Measurements from ENCODE around the gene ZNF22. TPM values are rescaled to one million over a fixed set of nuclear protein-coding genes. Genes with fewer than 3 reads are reported as not detected.

Gene ZNF22
- total RNA-seq, 1 donor from 2014 or later = 81.0 TPM

GRCh38 chr10:45015590-45015989 lies 14.9 kb downstream of the ZNF22 start:
- H3K9ac ChIP-seq = no peak overlapping the region
- H3K27me3 ChIP-seq = no peaks in the 10 kb centered on the region
- H3K9me3 ChIP-seq (ENCODE audit: low read depth) = no peaks in the 10 kb centered on the region
- H3K4me2 ChIP-seq = no peak overlapping the region
- Mint-ChIP-seq H3K9me3 (peaks cover 9% of the 10 kb centered on the region), H3K4me1 (no peaks in the 10 kb centered on the region), H3K27ac (no peak overlapping the region), H3K27me3 (ENCODE audit: insufficient read depth, low read depth) (no peaks in the 10 kb centered on the region), H3K36me3 (no peaks in the 10 kb centered on the region), H3K4me3 (no peak overlapping the region)
- H4K20me1 ChIP-seq (ENCODE audit: low read depth) = no peaks in the 10 kb centered on the region
- no peaks in the 10 kb centered on the region for H3F3A ChIP-seq (ENCODE audit: low read depth)
- H3K4me3 ChIP-seq = no peak overlapping the region
- H3K4me1 ChIP-seq = no peaks in the 10 kb centered on the region
- no peak overlapping the region for H3K27ac ChIP-seq
- no peaks in the 10 kb centered on the region for H3K79me2 ChIP-seq (ENCODE audit: low read depth)
- no peak for DNase-seq (ENCODE audit: low spot score)
- no peak overlapping the region for H2AFZ ChIP-seq (replicated peaks)
- H3K36me3 ChIP-seq = no peaks in the 10 kb centered on the region
- TF ChIP-seq EZH2 (IDR thresholded peaks at IDR 0.05) = no peak

- no peak for TF ChIP-seq EZH2phosphoT487 (IDR thresholded peaks at IDR 0.05)
- no peak for TF ChIP-seq CTCF (IDR thresholded peaks at IDR 0.05)
- Histone ChIP-seq H3K27ac (no peak overlapping the region), H3K9me3 (ENCODE audit: low read depth) (no peaks in the 10 kb centered on the region), H2AFZ (replicated peaks) (no peak overlapping the region), H3K79me2 (ENCODE audit: low read depth) (no peaks in the 10 kb centered on the region), H4K20me1 (ENCODE audit: low read depth) (no peaks in the 10 kb centered on the region), H3F3A (ENCODE audit: low read depth) (no peaks in the 10 kb centered on the region), H3K9ac (no peak overlapping the region), H3K4me2 (no peak overlapping the region), H3K4me3 (no peak overlapping the region), H3K36me3 (no peaks in the 10 kb centered on the region), H3K4me1 (peaks cover 3% of the 10 kb centered on the region), H3K27me3 (no peaks in the 10 kb centered on the region)
- H3K27me3 Mint-ChIP-seq (ENCODE audit: insufficient read depth, low read depth) = no peaks in the 10 kb centered on the region
- DNase-seq (ENCODE audit: low spot score) = peak; percentile 4
- H3K4me3 Mint-ChIP-seq = no peak overlapping the region
- peaks cover 2% of the 10 kb centered on the region for H3K9me3 Mint-ChIP-seq
- H3K27ac Mint-ChIP-seq = no peak overlapping the region
- H3K4me1 Mint-ChIP-seq = no peaks in the 10 kb centered on the region
- H3K36me3 Mint-ChIP-seq = no peaks in the 10 kb centered on the region
Measured at GRCh38 chr10:45023426-45023825, 22.7 kb downstream of the ZNF22 start.

GRCh38 chr10:45034301-45034700 lies 33.6 kb downstream of the ZNF22 start:
- Mint-ChIP-seq H3K27ac (no peak overlapping the region), H3K36me3 (no peaks in the 10 kb centered on the region), H3K27me3 (ENCODE audit: insufficient read depth, low read depth) (no peaks in the 10 kb centered on the region), H3K4me1 (no peaks in the 10 kb centered on the region), H3K4me3 (no peak overlapping the region), H3K9me3 (peaks cover 14% of the 10 kb centered on the region)
- H4K20me1 ChIP-seq (ENCODE audit: low read depth) = no peaks in the 10 kb centered on the region
- no peaks in the 10 kb centered on the region for H3K9me3 ChIP-seq (ENCODE audit: low read depth)
- no peak for DNase-seq (ENCODE audit: low spot score)
- peaks cover 4% of the 10 kb centered on the region for H3K4me1 ChIP-seq
- H3K27me3 ChIP-seq = no peaks in the 10 kb centered on the region
- H3K79me2 ChIP-seq (ENCODE audit: low read depth) = no peaks in the 10 kb centered on the region
- H3K9ac ChIP-seq = no peak overlapping the region
- no peak overlapping the region for H3K4me3 ChIP-seq
- TF ChIP-seq EZH2 (IDR thresholded peaks at IDR 0.05) (no peak), CTCF (IDR thresholded peaks at IDR 0.05) (no peak), EZH2phosphoT487 (IDR thresholded peaks at IDR 0.05) (no peak)
- H3F3A ChIP-seq (ENCODE audit: low read depth) = no peaks in the 10 kb centered on the region
- no peak overlapping the region for H3K4me2 ChIP-seq
- H3K27ac ChIP-seq = no peak overlapping the region
- no peaks in the 10 kb centered on the region for H3K36me3 ChIP-seq
- H2AFZ ChIP-seq (replicated peaks) = no peak overlapping the region

- peaks cover 4% of the 10 kb centered on the region for H3K4me1 ChIP-seq
- no peak overlapping the region for H3K4me3 ChIP-seq
- no peaks in the 10 kb centered on the region for H4K20me1 ChIP-seq (ENCODE audit: low read depth)
- no peak overlapping the region for H3K27ac ChIP-seq
- H3K27me3 ChIP-seq = no peaks in the 10 kb centered on the region
- H3K27ac Mint-ChIP-seq = no peak overlapping the region
- no peak overlapping the region for H2AFZ ChIP-seq (replicated peaks)
- H3K36me3 Mint-ChIP-seq = no peaks in the 10 kb centered on the region
- no peak for DNase-seq (ENCODE audit: low spot score)
- H3K9me3 ChIP-seq (ENCODE audit: low read depth) = no peaks in the 10 kb centered on the region
- H3K36me3 ChIP-seq = no peaks in the 10 kb centered on the region
- H3K9me3 Mint-ChIP-seq = peaks cover 14% of the 10 kb centered on the region
- H3F3A ChIP-seq (ENCODE audit: low read depth) = no peaks in the 10 kb centered on the region
- H3K4me1 Mint-ChIP-seq = no peaks in the 10 kb centered on the region
- no peak overlapping the region for H3K9ac ChIP-seq
- TF ChIP-seq CTCF (IDR thresholded peaks at IDR 0.05) (no peak), EZH2phosphoT487 (IDR thresholded peaks at IDR 0.05) (no peak), EZH2 (IDR thresholded peaks at IDR 0.05) (no peak)
- H3K27me3 Mint-ChIP-seq (ENCODE audit: insufficient read depth, low read depth) = no peaks in the 10 kb centered on the region
- no peak overlapping the region for H3K4me2 ChIP-seq
- H3K79me2 ChIP-seq (ENCODE audit: low read depth) = no peaks in the 10 kb centered on the region
- H3K4me3 Mint-ChIP-seq = no peak overlapping the region
Measured at GRCh38 chr10:45035673-45036072, 35.0 kb downstream of the ZNF22 start.
